CD14-positive monocyte (primary cell): Measurements from ENCODE around the gene SEMA7A. TPM values are rescaled to one million over a fixed set of nuclear protein-coding genes. Genes with fewer than 3 reads are reported as not detected.

ENCODE experiments used
- DNase-seq, 3 donors: peaks; one replicate each; pipeline ENCODE4 v3.0.0-alpha.2; 2011 to 2022
- H2AFZ ChIP-seq: 2 replicates; pipeline ENCODE4 v1.6.0; 2012; ENCODE audit warnings: mild to moderate bottlenecking, low read depth, low read length, inconsistent platforms; ENCODE audit not compliant: insufficient read depth, poor library complexity, severe bottlenecking
- H3K27ac ChIP-seq, 2 donors: 1 replicate in 1 of 2; 2 replicates in 1 of 2; pipeline ENCODE4 v1.5.1; 2012 to 2013; ENCODE audit warnings: low read length in 2 of 2, control low read depth in 1 of 2, inconsistent platforms in 1 of 2, low read depth in 1 of 2, mild to moderate bottlenecking in 1 of 2
- H3K27me3 ChIP-seq, 2 donors: one replicate each; pipeline versions ENCODE4 v1.6.0 to v1.6.1; 2011 to 2013; ENCODE audit warnings: low read length in 2 of 2; ENCODE audit not compliant: control insufficient read depth in 2 of 2, insufficient read depth in 2 of 2
- H3K36me3 ChIP-seq, 2 donors: replicated peaks in 1 of 2; 1 replicate in 1 of 2; 2 replicates in 1 of 2; pipeline versions ENCODE4 v1.5.1 to v1.6.1; 2012 to 2013; ENCODE audit warnings: low read length in 2 of 2, control low read depth in 1 of 2, inconsistent platforms in 1 of 2, mild to moderate bottlenecking in 1 of 2; ENCODE audit not compliant: insufficient read depth in 2 of 2, control insufficient read depth in 1 of 2
- H3K4me1 ChIP-seq, 2 donors: 1 replicate in 1 of 2; 2 replicates in 1 of 2; pipeline versions ENCODE4 v1.5.1 to v1.6.1; 2012 to 2013; ENCODE audit warnings: low read length in 2 of 2, control low read depth in 1 of 2, inconsistent platforms in 1 of 2, mild to moderate bottlenecking in 1 of 2, moderate library complexity in 1 of 2; ENCODE audit not compliant: insufficient read depth in 2 of 2, control insufficient read depth in 1 of 2
- H3K4me2 ChIP-seq: replicated peaks from 2 replicates; pipeline ENCODE3; 2012; ENCODE audit warnings: low read length, moderate library complexity, mild to moderate bottlenecking; ENCODE audit not compliant: poor library complexity, severe bottlenecking; ENCODE audit errors: extremely low read depth
- H3K4me3 ChIP-seq, 3 experiments: fragments of 200-600 bp in 1 of 3; sonication (generic) in 1 of 3; replicated peaks in 1 of 3; 1 replicate in 2 of 3; 2 replicates in 1 of 3; pipeline ENCODE4 v1.5.1; 2011 to 2013; ENCODE audit warnings: low read length in 3 of 3, mild to moderate bottlenecking in 3 of 3, control low read depth in 2 of 3, low read depth in 2 of 3, inconsistent platforms in 1 of 3, moderate library complexity in 1 of 3
- H3K79me2 ChIP-seq: 2 replicates; pipeline ENCODE4 v1.6.0; 2012; ENCODE audit warnings: mild to moderate bottlenecking, control low read depth, inconsistent platforms, low read length, moderate library complexity; ENCODE audit not compliant: insufficient read depth
- H3K9ac ChIP-seq: 2 replicates; pipeline ENCODE4 v1.6.0; 2017; ENCODE audit warnings: low read length, mild to moderate bottlenecking; ENCODE audit not compliant: insufficient read depth, poor library complexity, severe bottlenecking
- H3K9me3 ChIP-seq, 2 donors: replicated peaks in 1 of 2; 1 replicate in 1 of 2; 2 replicates in 1 of 2; pipeline versions ENCODE4 v1.5.1 to v1.6.1; 2012 to 2013; ENCODE audit warnings: low read length in 2 of 2, control low read depth in 1 of 2; ENCODE audit not compliant: control insufficient read depth in 1 of 2, insufficient read depth in 1 of 2
- H4K20me1 ChIP-seq: 2 replicates; pipeline ENCODE4 v1.6.0; 2012; ENCODE audit warnings: mild to moderate bottlenecking, low read length, control low read depth, moderate library complexity; ENCODE audit not compliant: insufficient read depth
- H3K27ac Mint-ChIP-seq, 7 donors: one replicate each; pipeline ENCODE4 v1.8.0; 2020; ENCODE audit warnings: mild to moderate bottlenecking in 7 of 7, mixed read lengths in 7 of 7, moderate library complexity in 6 of 7, inconsistent platforms in 2 of 7
- H3K27me3 Mint-ChIP-seq, 3 donors: one replicate each; pipeline ENCODE4 v1.8.0; 2021 to 2022; ENCODE audit warnings: low read depth in 3 of 3, mild to moderate bottlenecking in 3 of 3, mixed read lengths in 3 of 3, moderate library complexity in 3 of 3, inconsistent platforms in 1 of 3
- H3K36me3 Mint-ChIP-seq, 2 donors: one replicate each; pipeline ENCODE4 v1.8.0; 2020; ENCODE audit warnings: mixed read lengths in 2 of 2, inconsistent platforms in 1 of 2, mild to moderate bottlenecking in 1 of 2
- H3K4me1 Mint-ChIP-seq: one replicate; pipeline ENCODE4 v1.8.0; 2020; ENCODE audit warnings: mild to moderate bottlenecking, mixed read lengths
- H3K4me3 Mint-ChIP-seq, 2 donors: one replicate each; pipeline ENCODE4 v1.8.0; 2020; ENCODE audit warnings: mild to moderate bottlenecking in 2 of 2, mixed read lengths in 2 of 2, moderate library complexity in 1 of 2
- H3K9me3 Mint-ChIP-seq, 7 donors: one replicate each; pipeline ENCODE4 v1.8.0; 2020 to 2022; ENCODE audit warnings: mixed read lengths in 7 of 7, mild to moderate bottlenecking in 6 of 7, moderate library complexity in 6 of 7, inconsistent platforms in 2 of 7
- CTCF ChIP-seq: fragments of 200-600 bp; IDR thresholded peaks from one replicate; pipeline ENCODE4 v1.8.0; 2022; ENCODE audit warnings: antibody characterized with exemption, mild to moderate bottlenecking
- WGBS: methylation state at CpG from one replicate; pipeline ENCODE4 v1.1.5; 2013; ENCODE audit warnings: missing lambda C conversion rate; ENCODE audit not compliant: insufficient coverage; 5-methylcytosine and 5-hydroxymethylcytosine counted together
- intact Hi-C, 2 donors: fragments of 100-400 bp; cut with micrococcal nuclease; formaldehyde crosslinking; loops; one replicate each; pipeline versions ENCODE4 v1.15.0 to v1.15.1; 2023
- polyA plus RNA-seq, 3 donors: library from polyadenylated mRNA; depleted of rRNA in 1 of 3; unstranded in 2 of 3; stranded (reverse) in 1 of 3; fragments of 300-500 nt in 2 of 3; fragments of >200 nt in 1 of 3; fragmentation: Illumina TruSeq in 2 of 3; gene quantifications; 1 replicate in 2 of 3; 2 replicates in 1 of 3; pipeline ENCODE4 v1.2.3, GENCODE V29; 2012 to 2021

SEMA7A gene
- polyA plus RNA-seq, 3 donors = 0.04 to 4.8 (median 0.15) TPM

DNA sequence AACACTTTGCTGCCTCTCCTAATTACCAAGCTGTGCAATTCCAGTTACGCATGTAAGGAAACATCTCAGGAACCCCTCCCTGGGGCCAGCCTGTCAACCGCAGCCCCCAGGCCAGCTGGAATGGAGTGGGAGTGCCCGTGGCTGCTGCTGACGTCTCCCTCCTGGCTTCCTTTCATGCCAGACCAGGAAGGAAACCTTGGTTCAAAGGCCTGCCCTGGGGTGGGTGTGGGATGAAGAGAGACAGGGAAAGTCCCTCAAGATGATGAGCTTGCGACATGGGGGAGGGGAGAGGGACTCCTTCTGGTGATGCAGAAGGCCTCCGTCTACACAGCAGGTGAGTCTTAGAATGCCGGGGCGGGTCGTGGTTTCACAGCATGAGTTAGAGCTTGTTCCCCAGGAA lies 54.9 kb downstream of the SEMA7A start:
- no peaks in the 10 kb centered on the region for H3K9me3 ChIP-seq
- intact Hi-C loops = loop anchor here in 1 of 2 donors (10.0 kb wide), 1 partner anchor 386 kb away; no protein-coding TSS in a partner anchor
- H3K27me3 ChIP-seq = peaks cover 3 to 8% of the 10 kb centered on the region in 2 donors
- no peaks in the 10 kb centered on the region for H3K36me3 ChIP-seq
- peaks cover 12 to 15% of the 10 kb centered on the region in 2 donors for H3K4me1 ChIP-seq
- no peaks in the 10 kb centered on the region for H3K36me3 Mint-ChIP-seq
- H3K9me3 Mint-ChIP-seq = no peaks in the 10 kb centered on the region
- peak in 1 of 3 donors; percentile 30 for DNase-seq
- WGBS = 2% methylated on average over 6 of the region's 9 CpGs
- H3K4me1 Mint-ChIP-seq = peaks cover 18% of the 10 kb centered on the region
- H2AFZ ChIP-seq = no peak overlapping the region
- peak overlapping the region in 1 of 7 donors; percentile 50 for H3K27ac Mint-ChIP-seq
- no peak overlapping the region for H3K4me3 ChIP-seq
- no peak for TF ChIP-seq CTCF
- no peak overlapping the region for H3K9ac ChIP-seq
- no peak overlapping the region for H3K4me3 Mint-ChIP-seq
- peaks cover 11 to 30% (median 19%) of the 10 kb centered on the region in 3 donors for H3K27me3 Mint-ChIP-seq
- H4K20me1 ChIP-seq = peaks cover 6% of the 10 kb centered on the region
- no peak overlapping the region for H3K27ac ChIP-seq
- H3K4me2 ChIP-seq = no peak overlapping the region
- H3K79me2 ChIP-seq = no peaks in the 10 kb centered on the region

- Mint-ChIP-seq H3K27me3 (peaks cover 14 to 37% (median 19%) of the 10 kb centered on the region in 3 donors), H3K9me3 (no peaks in the 10 kb centered on the region), H3K36me3 (no peaks in the 10 kb centered on the region), H3K4me1 (peaks cover 23% of the 10 kb centered on the region), H3K27ac (peak overlapping the region in 2 of 7 donors; percentile 10 to 50), H3K4me3 (peak overlapping the region in 1 of 2 donors; percentile 37)
- Histone ChIP-seq H3K27me3 (peaks cover 3 to 12% of the 10 kb centered on the region in 2 donors), H3K4me3 (no peak overlapping the region), H3K27ac (no peak overlapping the region), H2AFZ (no peak overlapping the region), H3K9me3 (no peaks in the 10 kb centered on the region), H3K4me2 (no peak overlapping the region), H3K4me1 (peaks cover 14 to 19% of the 10 kb centered on the region in 2 donors), H3K79me2 (no peaks in the 10 kb centered on the region), H3K9ac (no peak overlapping the region), H4K20me1 (peaks cover 6% of the 10 kb centered on the region), H3K36me3 (no peaks in the 10 kb centered on the region)
- 90% methylated on average over 8 of the region's 15 CpGs for WGBS
- intact Hi-C loops = loop anchor here in 1 of 2 donors (10.0 kb wide), 1 partner anchor 387 kb away; no protein-coding TSS in a partner anchor
- no peak for DNase-seq
- no peak for TF ChIP-seq CTCF
Observed at GRCh38 chr15:74377831-74378766, 55.7 kb downstream of the SEMA7A start.
